Measurements from ENCODE around the gene RTL10. TPM values are rescaled to one million over a fixed set of nuclear protein-coding genes. Genes with fewer than 3 reads are reported as not detected.

Gene RTL10
- total and polyA plus RNA-seq, 2 experiments from 2014 or later = 13.0 to 15.9 TPM

DNA sequence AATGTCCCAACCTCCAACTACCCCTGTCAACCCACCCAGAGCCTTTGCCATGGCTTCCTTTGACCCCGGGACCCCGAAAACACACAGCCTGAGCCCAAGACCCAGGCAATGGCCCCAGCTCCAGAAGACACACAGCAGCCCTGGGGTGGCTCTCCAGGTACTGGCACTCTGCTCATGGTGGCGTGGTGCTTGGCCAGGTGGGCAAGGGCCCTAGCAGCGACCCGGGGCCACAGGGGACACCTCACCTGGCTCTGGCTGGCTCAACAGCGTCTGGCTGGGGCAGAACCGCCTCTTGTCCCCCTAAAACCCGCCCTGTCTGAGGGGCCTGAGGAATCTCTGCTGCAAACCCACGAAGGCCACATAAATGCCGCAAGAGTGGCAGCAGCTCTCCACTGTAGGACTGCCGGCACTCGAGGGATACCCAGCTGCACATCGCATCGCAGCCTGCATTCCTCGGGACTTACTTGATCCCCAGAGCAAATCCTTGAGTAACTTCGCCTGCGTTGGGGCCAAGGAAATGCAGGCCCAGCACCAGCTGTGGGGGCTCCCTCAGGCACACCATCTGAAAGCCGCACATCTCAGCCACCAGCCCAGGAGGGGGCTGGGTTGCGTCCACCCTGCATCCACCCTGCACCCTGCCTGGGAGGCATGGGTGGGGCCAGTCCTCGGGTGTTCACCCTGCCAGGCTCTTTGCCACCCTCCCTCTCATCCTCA is 23.1 kb upstream of the RTL10 start:
- H3K79me2 ChIP-seq = no peaks in the 10 kb centered on the region
- no peaks in the 10 kb centered on the region for H3K9me3 ChIP-seq (ENCODE audit: low read depth)
- no peak overlapping the region for H3K4me2 ChIP-seq
- TF ChIP-seq EZH2 (IDR thresholded peaks at IDR 0.05; ENCODE audit: borderline replicate concordance) (no peak), EZH2phosphoT487 (IDR thresholded peaks at IDR 0.05; ENCODE audit: low read depth, severe bottlenecking, unreplicated experiment) (no peak)
- TF ChIP-seq, protein P1, sequence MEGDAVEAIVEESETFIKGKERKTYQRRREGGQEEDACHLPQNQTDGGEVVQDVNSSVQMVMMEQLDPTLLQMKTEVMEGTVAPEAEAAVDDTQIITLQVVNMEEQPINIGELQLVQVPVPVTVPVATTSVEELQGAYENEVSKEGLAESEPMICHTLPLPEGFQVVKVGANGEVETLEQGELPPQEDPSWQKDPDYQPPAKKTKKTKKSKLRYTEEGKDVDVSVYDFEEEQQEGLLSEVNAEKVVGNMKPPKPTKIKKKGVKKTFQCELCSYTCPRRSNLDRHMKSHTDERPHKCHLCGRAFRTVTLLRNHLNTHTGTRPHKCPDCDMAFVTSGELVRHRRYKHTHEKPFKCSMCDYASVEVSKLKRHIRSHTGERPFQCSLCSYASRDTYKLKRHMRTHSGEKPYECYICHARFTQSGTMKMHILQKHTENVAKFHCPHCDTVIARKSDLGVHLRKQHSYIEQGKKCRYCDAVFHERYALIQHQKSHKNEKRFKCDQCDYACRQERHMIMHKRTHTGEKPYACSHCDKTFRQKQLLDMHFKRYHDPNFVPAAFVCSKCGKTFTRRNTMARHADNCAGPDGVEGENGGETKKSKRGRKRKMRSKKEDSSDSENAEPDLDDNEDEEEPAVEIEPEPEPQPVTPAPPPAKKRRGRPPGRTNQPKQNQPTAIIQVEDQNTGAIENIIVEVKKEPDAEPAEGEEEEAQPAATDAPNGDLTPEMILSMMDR (IDR thresholded peaks at IDR 0.05; ENCODE audit: poor library complexity) = no peak
- H3K27me3 ChIP-seq = no peaks in the 10 kb centered on the region
- no peak overlapping the region for H3K27ac ChIP-seq
- H3K4me3 ChIP-seq = no peak overlapping the region
- no peak for DNase-seq (ENCODE audit: low spot score)
- no peaks in the 10 kb centered on the region for H3K36me3 ChIP-seq (replicated peaks; ENCODE audit: insufficient read depth, low read depth)
- H3K4me1 ChIP-seq (ENCODE audit: insufficient read depth) = peaks cover 18% of the 10 kb centered on the region
- H4K20me1 ChIP-seq (ENCODE audit: insufficient read depth, poor library complexity, severe bottlenecking) = no peaks in the 10 kb centered on the region
- no peak overlapping the region for H2AFZ ChIP-seq
- WGBS (ENCODE audit: low lambda C conversion rate, missing lambda C conversion rate) = 79% methylated on average over 20 of the region's 20 CpGs
- H3K9me2 ChIP-seq (replicated peaks; ENCODE audit: insufficient read depth) = no peaks in the 10 kb centered on the region

- H3K4me3 ChIP-seq = no peak overlapping the region
- no peaks in the 10 kb centered on the region for H3K36me3 ChIP-seq (replicated peaks; ENCODE audit: insufficient read depth, low read depth)
- H2AFZ ChIP-seq = no peak overlapping the region
- H3K9me3 ChIP-seq (ENCODE audit: low read depth) = no peaks in the 10 kb centered on the region
- no peaks in the 10 kb centered on the region for H3K9me2 ChIP-seq (replicated peaks; ENCODE audit: insufficient read depth)
- H3K4me2 ChIP-seq = no peak overlapping the region
- H3K27ac ChIP-seq = no peak overlapping the region
- H3K4me1 ChIP-seq (ENCODE audit: insufficient read depth) = peaks cover 18% of the 10 kb centered on the region
- over 99% methylated on average over 14 of the region's 18 CpGs for WGBS (ENCODE audit: low lambda C conversion rate, missing lambda C conversion rate)
- no peaks in the 10 kb centered on the region for H3K79me2 ChIP-seq
- TF ChIP-seq, protein P1 (IDR thresholded peaks at IDR 0.05; ENCODE audit: poor library complexity) = no peak
- no peak for TF ChIP-seq EZH2 (IDR thresholded peaks at IDR 0.05; ENCODE audit: borderline replicate concordance)
- TF ChIP-seq EZH2phosphoT487 (IDR thresholded peaks at IDR 0.05; ENCODE audit: low read depth, severe bottlenecking, unreplicated experiment) = no peak
- H3K27me3 ChIP-seq = no peaks in the 10 kb centered on the region
- H4K20me1 ChIP-seq (ENCODE audit: insufficient read depth, poor library complexity, severe bottlenecking) = no peaks in the 10 kb centered on the region
- DNase-seq (ENCODE audit: low spot score) = no peak
Observed at GRCh38 chr22:19876941-19877625, 22.4 kb upstream of the RTL10 start.

- H3K4me2 ChIP-seq = no peak overlapping the region
- WGBS (ENCODE audit: low lambda C conversion rate, missing lambda C conversion rate) = 86% methylated on average over 21 of the region's 21 CpGs
Observed at GRCh38 chr22:19876314-19876940, 21.8 kb upstream of the RTL10 start.

More at GRCh38 chr22:19876314-19876940, 21.8 kb upstream of the RTL10 start:
- no peak overlapping the region for H2AFZ ChIP-seq
- DNase-seq (ENCODE audit: low spot score) = no peak
- H3K4me1 ChIP-seq (ENCODE audit: insufficient read depth) = peaks cover 11% of the 10 kb centered on the region
- no peaks in the 10 kb centered on the region for H3K79me2 ChIP-seq
- H3K4me3 ChIP-seq = no peak overlapping the region
- no peaks in the 10 kb centered on the region for H3K27me3 ChIP-seq
- H3K9me2 ChIP-seq (replicated peaks; ENCODE audit: insufficient read depth) = no peaks in the 10 kb centered on the region
- no peaks in the 10 kb centered on the region for H4K20me1 ChIP-seq (ENCODE audit: insufficient read depth, poor library complexity, severe bottlenecking)
- no peak for TF ChIP-seq EZH2phosphoT487 (IDR thresholded peaks at IDR 0.05; ENCODE audit: low read depth, severe bottlenecking, unreplicated experiment)
- no peak for TF ChIP-seq EZH2 (IDR thresholded peaks at IDR 0.05; ENCODE audit: borderline replicate concordance)
- TF ChIP-seq, protein P1 (IDR thresholded peaks at IDR 0.05; ENCODE audit: poor library complexity) = no peak
- no peak overlapping the region for H3K27ac ChIP-seq
- no peaks in the 10 kb centered on the region for H3K9me3 ChIP-seq (ENCODE audit: low read depth)
- no peaks in the 10 kb centered on the region for H3K36me3 ChIP-seq (replicated peaks; ENCODE audit: insufficient read depth, low read depth)
